Pancreas (tissue), 10 donors: ENCODE measurements around the gene PARVA. TPM values are rescaled to one million over a fixed set of nuclear protein-coding genes. Genes with fewer than 3 reads are reported as not detected.

ENCODE experiments used
- ATAC-seq, 4 donors: fragments of 200-7000 bp; cut with Tn5 transposase; one replicate each; pipeline versions ENCODE4 v1.8.0 to v1.9.1; 2020; ENCODE audit warnings: mild to moderate bottlenecking in 4 of 4, moderate library complexity in 4 of 4
- DNase-seq, 6 donors: peaks; one replicate each; pipeline ENCODE4 v3.0.0-alpha.2; 2020
- FAIRE-seq: peaks from 2 replicates; lab custom pipeline; 2012; peaks lifted over from hg19 to GRCh38; lab: Jason Lieb, UNC
- H3K27ac ChIP-seq, 4 donors: fragments of 200-600 bp; sonication (generic); 1 replicate in 3 of 4; 2 replicates in 1 of 4; pipeline versions ENCODE4 v1.5.0 to v1.8.0; 2020
- H3K27me3 ChIP-seq, 4 donors: fragments of 200-600 bp; one replicate each; pipeline ENCODE4 v1.8.0; 2021
- H3K36me3 ChIP-seq, 3 donors: fragments of 200-600 bp; sonication (generic) in 1 of 3; one replicate each; pipeline versions ENCODE4 v1.5.0 to v1.8.0; 2020 to 2021
- H3K4me1 ChIP-seq, 3 donors: fragments of 200-600 bp; one replicate each; pipeline ENCODE4 v1.8.0; 2021
- H3K4me3 ChIP-seq, 4 donors: fragments of 200-600 bp; sonication (generic) in 2 of 4; one replicate each; pipeline versions ENCODE4 v1.5.0 to v1.8.0; 2020 to 2021
- H3K9me3 ChIP-seq, 4 donors: fragments of 200-600 bp; one replicate each; pipeline ENCODE4 v1.8.0; 2021
- CTCF ChIP-seq, 4 donors: fragments of 200-600 bp; sonication (generic) in 3 of 4; IDR thresholded peaks; one replicate each; pipeline versions ENCODE4 v1.5.0 to v1.8.0; 2021; ENCODE audit warnings: antibody characterized with exemption in 4 of 4
- WGBS, 2 donors: extraction: QIAGEN DNeasy Blood & Tissue Kit; methylation state at CpG; one replicate each; pipeline ENCODE4 v1.1.7; 2013; 5-methylcytosine and 5-hydroxymethylcytosine counted together
- intact Hi-C, 3 donors: fragments of 100-400 bp; cut with DNase I; formaldehyde crosslinking; loops; one replicate each; pipeline versions ENCODE4 v1.11.1 to v1.14.2; 2022
- polyA plus RNA-seq, 2 donors: library from polyadenylated mRNA; stranded (reverse); fragments of 200-250 nt; gene quantifications; one replicate each; pipeline ENCODE4 v1.2.3, GENCODE V29; 2013
- total RNA-seq, 6 donors: library from RNA; stranded (reverse); fragmentation: NEBNext Ultra II Directional in 4 of 6; extraction: Animal tissue kit (Norgen Biotek cat#: 25700) in 4 of 6; gene quantifications; one replicate each; pipeline versions ENCODE4 v1.2.1 to v1.2.4, GENCODE V29; 2021 to 2023
- donor health status: healthy with polysubstance abuse.
- donor health status: DM: no; HTN: no; CAD: no; lungs with moderate emphysema.
- donor health status: DM: no; HTN: no; CAD: no.
- donor health status: control.
- donor health status: control.
- donor health status: Bipolar disorder and iron deficiency.
- donor health status: DM: yes; HTN: yes; CAD: no.
- donor health status: DM: no; HTN: no; CAD: no.
- donor health status: DM: no; HTN: no; CAD: no.
- donor health status: DM: yes; HTN: yes; CAD: no.

Gene PARVA
- total and polyA plus RNA-seq, 8 donors: 12.4 to 61.9 (median 43.1) TPM

GRCh38 chr11:12526789-12527188 lies 149.4 kb downstream of the PARVA start:
- no peaks in the 10 kb centered on the region for H3K9me3 ChIP-seq
- TF ChIP-seq CTCF (IDR thresholded peaks at IDR 0.05): no peak
- DNase-seq: no peak
- H3K4me3 ChIP-seq: no peak overlapping the region
- no peaks in the 10 kb centered on the region for H3K4me1 ChIP-seq
- peaks cover 0 to 18% (median 0%) of the 10 kb centered on the region in 3 donors for H3K36me3 ChIP-seq
- no peak overlapping the region for H3K27ac ChIP-seq
- 88 to 92% methylated on average over 1 of the region's 1 CpG for WGBS, 2 donors
- FAIRE-seq: no peak
- no peaks in the 10 kb centered on the region for H3K27me3 ChIP-seq
- ATAC-seq: peak in 2 of 4 donors; percentile 32 to 43
- intact Hi-C loops: no loop called here

GRCh38 chr11:12528487-12528886 lies 151.1 kb downstream of the PARVA start:
- no peak for ATAC-seq
- no peaks in the 10 kb centered on the region for H3K4me1 ChIP-seq
- no peak for TF ChIP-seq CTCF (IDR thresholded peaks at IDR 0.05)
- H3K4me3 ChIP-seq: no peak overlapping the region
- no peak for FAIRE-seq
- H3K36me3 ChIP-seq: peaks cover 0 to 18% (median 0%) of the 10 kb centered on the region in 3 donors
- H3K27ac ChIP-seq: no peak overlapping the region
- H3K27me3 ChIP-seq: no peaks in the 10 kb centered on the region
- H3K9me3 ChIP-seq: no peaks in the 10 kb centered on the region
- 88 to 90% methylated on average over 2 of the region's 2 CpGs for WGBS, 2 donors
- DNase-seq: no peak
- intact Hi-C loops: no loop called here

GRCh38 chr11:12529041-12529440 lies 151.7 kb downstream of the PARVA start:
- ATAC-seq: no peak
- Histone ChIP-seq H3K4me3 (no peak overlapping the region), H3K27me3 (no peaks in the 10 kb centered on the region), H3K4me1 (no peaks in the 10 kb centered on the region), H3K9me3 (no peaks in the 10 kb centered on the region), H3K36me3 (peaks cover 0 to 18% (median 0%) of the 10 kb centered on the region in 3 donors), H3K27ac (no peak overlapping the region)
- FAIRE-seq: no peak
- 85% methylated on average over 5 of the region's 5 CpGs for WGBS, 2 donors
- no peak for DNase-seq
- intact Hi-C loops: no loop called here
- TF ChIP-seq CTCF (IDR thresholded peaks at IDR 0.05): no peak

GRCh38 chr11:12529793-12530192 lies 152.4 kb downstream of the PARVA start:
- ATAC-seq (no peak), DNase-seq (no peak), FAIRE-seq (peak; percentile 34)
- Histone ChIP-seq H3K4me3 (no peak overlapping the region), H3K27ac (no peak overlapping the region), H3K4me1 (no peaks in the 10 kb centered on the region), H3K27me3 (no peaks in the 10 kb centered on the region), H3K36me3 (peaks cover 0 to 18% (median 0%) of the 10 kb centered on the region in 3 donors), H3K9me3 (no peaks in the 10 kb centered on the region)
- intact Hi-C loops: no loop called here
- no peak for TF ChIP-seq CTCF (IDR thresholded peaks at IDR 0.05)

- intact Hi-C loops: no loop called here
- H3K9me3 ChIP-seq: no peaks in the 10 kb centered on the region
- no peaks in the 10 kb centered on the region for H3K27me3 ChIP-seq
- no peak for ATAC-seq
- TF ChIP-seq CTCF (IDR thresholded peaks at IDR 0.05): no peak
- whole genome bisulfite sequencing, 2 donors: 89 to 90% methylated on average over 5 of the region's 5 CpGs
- no peak for DNase-seq
- no peaks in the 10 kb centered on the region for H3K4me1 ChIP-seq
- FAIRE-seq: no peak
- peaks cover 0 to 18% (median 0%) of the 10 kb centered on the region in 3 donors for H3K36me3 ChIP-seq
- H3K27ac ChIP-seq: no peak overlapping the region
- H3K4me3 ChIP-seq: no peak overlapping the region
Observed at GRCh38 chr11:12531020-12531419, 153.6 kb downstream of the PARVA start.
